HepG2 (cell line): ENCODE measurements around the gene PATE4. TPM values are rescaled to one million over a fixed set of nuclear protein-coding genes. Genes with fewer than 3 reads are reported as not detected.

Source experiments
- CREBL2 ChIP-seq: sonication (generic); formaldehyde crosslinking; IDR thresholded peaks from 2 replicates; pipeline ENCODE4 v1.8.1; 2023; ENCODE audit warnings: missing genetic modification reagents, mild to moderate bottlenecking, borderline replicate concordance
- FOXO4 ChIP-seq: sonication (generic); formaldehyde crosslinking; conservative IDR thresholded peaks from 2 replicates; pipeline ENCODE4 v1.8.1; 2023; ENCODE audit warnings: missing genetic modification reagents
- KLF9 ChIP-seq: IDR thresholded peaks from 2 replicates; pipeline ENCODE4 v1.6.1; 2016; ENCODE audit warnings: low read depth
- NFIB ChIP-seq: sonication (generic); formaldehyde crosslinking; IDR thresholded peaks from 2 replicates; pipeline ENCODE4 v1.9.0; 2021; ENCODE audit warnings: missing genetic modification reagents, mild to moderate bottlenecking, borderline replicate concordance
- NFKBIZ ChIP-seq: IDR thresholded peaks from 2 replicates; pipeline ENCODE4 v1.6.1; 2018; ENCODE audit warnings: missing genetic modification reagents, missing compliant biosample characterization
- POLR2A ChIP-seq, 2 experiments: IDR thresholded peaks; 2 replicates each; pipeline ENCODE4 v1.6.1; 2011; ENCODE audit warnings: low read depth in 2 of 2, low read length in 2 of 2, mild to moderate bottlenecking in 1 of 2, moderate library complexity in 1 of 2; ENCODE audit not compliant: insufficient read depth in 1 of 2
- SALL2 ChIP-seq: sonication (generic); formaldehyde crosslinking; IDR thresholded peaks from 2 replicates; pipeline ENCODE4 v1.8.1; 2023; ENCODE audit warnings: mild to moderate bottlenecking, missing genetic modification reagents, inconsistent platforms
- TMF1 ChIP-seq: sonication (generic); formaldehyde crosslinking; IDR thresholded peaks from 2 replicates; pipeline ENCODE4 v1.8.1; 2022; ENCODE audit warnings: low read depth, missing genetic modification reagents
- ZNF253 ChIP-seq: sonication (generic); formaldehyde crosslinking; IDR thresholded peaks from 2 replicates; pipeline ENCODE4 v1.8.0; 2022; ENCODE audit warnings: mild to moderate bottlenecking, missing genetic modification reagents, borderline replicate concordance
- ZNF431 ChIP-seq: sonication (generic); formaldehyde crosslinking; IDR thresholded peaks from 2 replicates; pipeline ENCODE4 v1.9.0; 2022; ENCODE audit warnings: missing genetic modification reagents, low read depth, mild to moderate bottlenecking, borderline replicate concordance
- ZNF670 ChIP-seq: sonication (generic); formaldehyde crosslinking; IDR thresholded peaks from 2 replicates; pipeline ENCODE4 v1.8.0; 2022; ENCODE audit warnings: mild to moderate bottlenecking, missing genetic modification reagents, borderline replicate concordance
- ZNF839 ChIP-seq: sonication (generic); formaldehyde crosslinking; IDR thresholded peaks from 2 replicates; pipeline ENCODE4 v1.4.0; 2020; ENCODE audit warnings: missing genetic modification reagents, mild to moderate bottlenecking, borderline replicate concordance
- polyA plus RNA-seq, 8 experiments: library from polyadenylated mRNA; depleted of rRNA in 3 of 8; stranded (reverse) in 7 of 8; unstranded in 1 of 8; fragments of >200 nt; fragmentation: Illumina TruSeq in 4 of 8; extraction: Trizol in 4 of 8; gene quantifications; 2 replicates each; pipeline versions ENCODE4 v1.2.1 to v1.2.3, GENCODE V29; 2011 to 2016; ENCODE audit warnings: low read depth in 4 of 8, missing spikeins in 1 of 8, mixed read lengths in 1 of 8; ENCODE audit not compliant: insufficient read depth in 1 of 8
- total RNA-seq, 5 experiments: library from RNA; depleted of rRNA; stranded (reverse); fragments of >200 nt; fragmentation: Illumina TruSeq; extraction: Trizol; gene quantifications; 2 replicates each; pipeline ENCODE4 v1.2.3, GENCODE V29; 2016; ENCODE audit warnings: low read depth in 1 of 5
- TF ChIP-seq, protein P1 (sequence below): sonication (generic); formaldehyde crosslinking; IDR thresholded peaks from 2 replicates; pipeline ENCODE4 v1.8.1; 2023; ENCODE audit warnings: missing genetic modification reagents, inconsistent platforms, borderline replicate concordance
- TF ChIP-seq, protein P2 (sequence below): IDR thresholded peaks from 2 replicates; pipeline ENCODE4 v1.6.1; 2016; ENCODE audit warnings: missing biosample characterization, missing genetic modification reagents, low read depth
- TF ChIP-seq, protein P3 (sequence below): sonication (generic); formaldehyde crosslinking; IDR thresholded peaks from 2 replicates; pipeline ENCODE4 v1.5.0; 2020; ENCODE audit warnings: mild to moderate bottlenecking, missing genetic modification reagents
- TF ChIP-seq, protein P4 (sequence below): sonication (generic); formaldehyde crosslinking; IDR thresholded peaks from 2 replicates; pipeline ENCODE4 v1.8.0; 2022; ENCODE audit warnings: mild to moderate bottlenecking, missing genetic modification reagents; ENCODE audit not compliant: insufficient replicate concordance

Gene PATE4
- total and polyA plus RNA-seq, 2 of the 13 experiments (the other 11 are each of a cell fraction or from before 2014, with no cell fraction given) = not detected

DNA sequence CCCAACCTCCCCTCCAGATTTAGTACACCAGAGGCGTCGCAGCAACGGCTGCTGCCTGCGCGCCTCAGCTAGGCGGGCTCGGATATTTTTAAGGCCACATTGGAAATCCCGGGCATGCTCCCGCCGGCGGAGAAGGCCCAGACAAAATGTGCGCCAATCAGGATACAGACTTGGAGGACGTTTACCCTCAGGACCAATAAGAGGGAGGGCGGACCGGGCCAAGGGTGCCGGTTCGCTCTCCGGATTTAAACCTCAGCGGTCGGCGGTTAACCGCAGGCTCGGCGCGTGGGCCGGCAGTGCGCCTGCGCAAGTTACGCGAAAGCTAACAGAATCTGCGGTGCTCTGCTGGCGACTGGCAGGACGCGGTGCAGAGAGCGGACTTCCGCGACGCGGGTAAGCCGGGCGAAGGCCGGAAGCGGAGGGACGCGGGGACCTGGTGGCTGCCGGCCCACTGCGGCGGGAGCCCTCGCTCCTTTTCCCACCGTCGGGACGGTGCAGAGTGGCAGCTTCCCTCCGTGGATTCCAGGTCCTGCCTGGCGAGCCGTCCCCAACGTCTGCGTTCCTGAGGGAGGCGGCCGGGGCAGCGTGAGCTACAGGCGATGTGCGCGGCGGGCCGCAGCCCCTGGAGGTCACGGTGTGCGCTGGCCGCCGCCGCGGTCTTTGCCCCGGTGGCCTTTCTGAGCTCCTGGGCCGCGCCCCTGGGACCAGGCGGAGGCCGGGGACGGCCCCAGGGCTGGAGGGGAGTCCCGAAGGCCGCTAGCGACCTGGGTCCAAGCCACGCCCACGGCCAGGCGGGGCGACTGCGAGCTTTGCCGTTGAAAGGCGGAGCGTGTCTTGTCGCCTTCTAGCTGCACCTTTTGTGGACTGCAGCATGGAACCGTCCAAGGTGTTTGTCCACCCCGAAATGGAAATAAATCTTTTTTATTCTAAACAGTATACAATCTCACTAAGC is 54.5 kb downstream of the PATE4 start, which contains the start of gene HYLS1 (continued):
- TF ChIP-seq FOXO4 (CRISPR knock-in tag) (no peak), CREBL2 (no peak), ZNF253 (CRISPR knock-in tag) (no peak; the same call in 1 of the 2 replicates), TMF1 (CRISPR knock-in tag) (no peak), ZNF431 (CRISPR knock-in tag) (0 out of 2 replicates have a peak, but pooled peaks have one; percentile 70), NFIB (CRISPR knock-in tag) (no peak), POLR2A (IDR thresholded peaks at IDR 0.05; ENCODE audit: insufficient read depth in 1 of 2, low read depth in 2 of 2, low read length in 2 of 2) (peak; percentile 56 to 70), SALL2 (CRISPR knock-in tag) (peak; percentile 22; the same call in 1 of the 2 replicates), NFKBIZ (CRISPR knock-in tag) (no peak; the same call in 1 of the 2 replicates), KLF9 (CRISPR knock-in tag) (no peak), ZNF670 (CRISPR knock-in tag) (no peak), ZNF839 (CRISPR knock-in tag) (peak; percentile 44; the same call in 1 of the 2 replicates)
- TF ChIP-seq, protein P1, sequence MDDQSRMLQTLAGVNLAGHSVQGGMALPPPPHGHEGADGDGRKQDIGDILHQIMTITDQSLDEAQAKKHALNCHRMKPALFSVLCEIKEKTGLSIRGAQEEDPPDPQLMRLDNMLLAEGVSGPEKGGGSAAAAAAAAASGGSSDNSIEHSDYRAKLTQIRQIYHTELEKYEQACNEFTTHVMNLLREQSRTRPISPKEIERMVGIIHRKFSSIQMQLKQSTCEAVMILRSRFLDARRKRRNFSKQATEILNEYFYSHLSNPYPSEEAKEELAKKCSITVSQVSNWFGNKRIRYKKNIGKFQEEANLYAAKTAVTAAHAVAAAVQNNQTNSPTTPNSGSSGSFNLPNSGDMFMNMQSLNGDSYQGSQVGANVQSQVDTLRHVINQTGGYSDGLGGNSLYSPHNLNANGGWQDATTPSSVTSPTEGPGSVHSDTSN = no peak
- TF ChIP-seq, protein P2, sequence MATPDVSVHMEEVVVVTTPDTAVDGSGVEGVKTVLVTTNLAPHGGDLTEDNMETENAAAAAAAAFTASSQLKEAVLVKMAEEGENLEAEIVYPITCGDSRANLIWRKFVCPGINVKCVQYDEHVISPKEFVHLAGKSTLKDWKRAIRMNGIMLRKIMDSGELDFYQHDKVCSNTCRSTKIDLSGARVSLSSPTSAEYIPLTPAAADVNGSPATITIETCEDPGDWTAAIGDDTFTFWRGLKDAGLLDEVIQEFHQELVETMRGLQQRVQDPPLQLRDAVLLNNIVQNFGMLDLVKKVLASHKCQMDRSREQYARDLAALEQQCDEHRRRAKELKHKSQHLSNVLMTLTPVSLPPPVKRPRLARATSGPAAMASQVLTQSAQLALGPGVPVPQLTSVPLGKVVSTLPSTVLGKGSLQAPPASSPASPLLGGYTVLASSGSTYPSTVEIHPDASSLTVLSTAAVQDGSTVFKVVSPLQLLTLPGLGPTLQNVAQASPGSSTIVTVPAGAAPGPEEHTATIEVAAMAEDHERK (CRISPR knock-in tag) = no peak
- TF ChIP-seq, protein P3, sequence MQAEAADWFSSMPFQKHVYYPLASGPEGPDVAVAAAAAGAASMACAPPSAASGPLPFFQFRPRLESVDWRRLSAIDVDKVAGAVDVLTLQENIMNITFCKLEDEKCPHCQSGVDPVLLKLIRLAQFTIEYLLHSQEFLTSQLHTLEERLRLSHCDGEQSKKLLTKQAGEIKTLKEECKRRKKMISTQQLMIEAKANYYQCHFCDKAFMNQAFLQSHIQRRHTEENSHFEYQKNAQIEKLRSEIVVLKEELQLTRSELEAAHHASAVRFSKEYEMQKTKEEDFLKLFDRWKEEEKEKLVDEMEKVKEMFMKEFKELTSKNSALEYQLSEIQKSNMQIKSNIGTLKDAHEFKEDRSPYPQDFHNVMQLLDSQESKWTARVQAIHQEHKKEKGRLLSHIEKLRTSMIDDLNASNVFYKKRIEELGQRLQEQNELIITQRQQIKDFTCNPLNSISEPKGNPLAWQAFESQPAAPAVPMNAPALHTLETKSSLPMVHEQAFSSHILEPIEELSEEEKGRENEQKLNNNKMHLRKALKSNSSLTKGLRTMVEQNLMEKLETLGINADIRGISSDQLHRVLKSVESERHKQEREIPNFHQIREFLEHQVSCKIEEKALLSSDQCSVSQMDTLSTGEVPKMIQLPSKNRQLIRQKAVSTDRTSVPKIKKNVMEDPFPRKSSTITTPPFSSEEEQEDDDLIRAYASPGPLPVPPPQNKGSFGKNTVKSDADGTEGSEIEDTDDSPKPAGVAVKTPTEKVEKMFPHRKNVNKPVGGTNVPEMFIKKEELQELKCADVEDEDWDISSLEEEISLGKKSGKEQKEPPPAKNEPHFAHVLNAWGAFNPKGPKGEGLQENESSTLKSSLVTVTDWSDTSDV (CRISPR knock-in tag) = no peak
- TF ChIP-seq, protein P4, sequence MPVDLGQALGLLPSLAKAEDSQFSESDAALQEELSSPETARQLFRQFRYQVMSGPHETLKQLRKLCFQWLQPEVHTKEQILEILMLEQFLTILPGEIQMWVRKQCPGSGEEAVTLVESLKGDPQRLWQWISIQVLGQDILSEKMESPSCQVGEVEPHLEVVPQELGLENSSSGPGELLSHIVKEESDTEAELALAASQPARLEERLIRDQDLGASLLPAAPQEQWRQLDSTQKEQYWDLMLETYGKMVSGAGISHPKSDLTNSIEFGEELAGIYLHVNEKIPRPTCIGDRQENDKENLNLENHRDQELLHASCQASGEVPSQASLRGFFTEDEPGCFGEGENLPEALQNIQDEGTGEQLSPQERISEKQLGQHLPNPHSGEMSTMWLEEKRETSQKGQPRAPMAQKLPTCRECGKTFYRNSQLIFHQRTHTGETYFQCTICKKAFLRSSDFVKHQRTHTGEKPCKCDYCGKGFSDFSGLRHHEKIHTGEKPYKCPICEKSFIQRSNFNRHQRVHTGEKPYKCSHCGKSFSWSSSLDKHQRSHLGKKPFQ (CRISPR knock-in tag) = no peak
